ENCODE results near the gene NDUFAB1.
"Not testable (repeated sequence)": the region's sequence is repeated elsewhere in the genome, so short reads cannot be mapped to it uniquely, and the experiment has no call there.

NDUFAB1 gene

GRCh38 chr16:23595951-23596720, at the start of gene NDUFAB1:
Gene NDUFAB1, minus strand, starts transcription at chr16:23596316. Its CDS starts 26 bp downstream, at chr16:23596290.
- DNase-seq (ENCODE audit: low spot score) = peak; percentile 92

GRCh38 chr16:23642246-23642774, 46.2 kb upstream of the NDUFAB1 start:
- DNase-seq (ENCODE audit: low spot score) = no peak

- DNase-seq (ENCODE audit: low spot score) = peak; percentile 87
Measured at GRCh38 chr16:23640931-23641765, 45.0 kb upstream of the NDUFAB1 start, which contains the start of the genes DCTN5 and PALB2. Gene DCTN5, plus strand, starts transcription at chr16:23641466. Its CDS starts 77 bp downstream, at chr16:23641543. Gene PALB2, minus strand, starts transcription at chr16:23641310. Its CDS starts 153 bp downstream, at chr16:23641157.

GRCh38 chr16:23640615-23640930, 44.5 kb upstream of the NDUFAB1 start:
- DNase-seq (ENCODE audit: low spot score) = no peak

DNA sequence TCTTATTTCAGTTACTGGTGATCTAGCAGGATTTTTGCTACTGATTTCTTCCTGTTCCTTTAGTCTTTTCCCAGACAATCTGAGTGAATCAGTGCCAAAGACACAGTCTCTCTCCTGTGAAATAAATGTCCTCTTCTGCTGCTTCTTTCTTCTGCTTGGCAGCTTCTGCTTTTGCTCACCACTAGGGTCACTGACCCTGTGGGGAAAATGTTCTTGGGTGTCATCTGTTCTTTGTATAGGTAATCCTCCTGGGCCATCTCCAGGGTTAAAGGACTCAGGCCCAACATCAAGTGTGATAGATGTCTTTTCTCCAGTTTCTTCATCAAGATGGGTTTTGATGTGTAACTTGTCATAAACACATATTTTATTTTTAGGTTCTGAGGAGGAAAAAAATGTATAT, 39.8 kb upstream of the NDUFAB1 start:
- DNase-seq (ENCODE audit: low spot score) = no peak

DNA sequence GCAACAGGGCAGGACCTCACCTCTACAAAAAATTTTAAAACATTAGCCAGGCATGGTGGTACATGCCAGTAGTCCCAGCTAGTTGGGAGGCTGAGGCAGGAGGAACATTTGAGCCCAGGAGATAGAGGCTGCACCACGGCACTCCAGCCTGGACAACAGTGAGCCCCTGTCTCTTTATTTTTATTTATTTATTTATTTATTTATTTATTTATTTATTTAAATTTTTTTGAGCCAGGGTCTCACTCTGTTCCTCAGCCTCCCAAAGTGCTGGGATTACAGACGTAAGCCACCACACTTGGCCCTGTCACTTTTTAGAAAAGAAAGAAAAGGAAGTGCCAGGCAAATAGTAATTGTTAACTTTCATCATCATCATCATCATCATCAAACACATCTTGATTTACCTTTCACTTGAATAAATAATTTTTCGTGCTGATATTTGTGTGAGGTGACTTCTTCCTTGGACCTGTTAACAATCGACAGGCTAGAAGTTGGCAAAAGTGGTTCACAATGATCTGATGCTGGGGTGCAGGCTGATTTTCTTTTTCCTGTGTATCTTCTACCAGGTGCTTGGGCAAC, 38.4 kb upstream of the NDUFAB1 start:
- DNase-seq (ENCODE audit: low spot score) = no peak

DNA sequence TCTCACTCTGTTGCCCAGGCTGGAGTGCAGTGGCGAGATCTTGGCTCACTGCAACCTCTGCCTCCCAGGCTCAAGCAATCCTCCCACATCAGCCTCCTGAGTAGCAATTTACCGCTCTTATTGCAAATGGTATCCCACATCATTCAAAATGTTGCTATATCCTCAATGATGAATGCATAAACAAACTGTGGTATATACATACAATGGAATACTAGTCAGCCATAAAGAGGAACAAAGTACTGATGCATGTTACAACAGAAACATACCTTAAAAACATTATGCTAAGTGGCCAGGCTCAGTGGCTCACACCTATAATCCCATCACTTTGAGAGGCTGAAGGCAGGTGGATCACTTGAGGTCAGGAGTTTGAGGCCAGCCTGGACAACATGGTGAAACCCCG, 35.8 kb upstream of the NDUFAB1 start:
- DNase-seq (ENCODE audit: low spot score) = not testable (repeated sequence)

DNA sequence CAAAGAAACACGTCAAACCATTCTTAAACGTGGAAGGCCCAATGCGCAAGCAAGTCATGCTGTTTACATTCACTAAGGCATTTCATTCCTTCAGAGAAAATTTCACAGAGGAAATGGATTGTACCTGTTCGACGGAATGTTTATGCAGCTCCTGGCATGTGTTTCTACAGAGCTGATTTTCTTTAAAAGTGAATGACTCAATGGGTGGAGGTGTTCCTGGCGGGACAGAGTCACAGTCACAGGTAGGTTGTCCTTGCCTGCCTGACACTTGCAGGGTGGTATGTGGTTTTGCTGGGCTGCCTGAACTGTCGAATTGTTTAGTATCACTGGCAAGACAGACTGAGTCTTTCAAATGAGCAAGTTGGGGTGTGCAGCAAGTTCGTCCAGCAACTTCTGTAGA, 33.4 kb upstream of the NDUFAB1 start:
- DNase-seq (ENCODE audit: low spot score) = no peak

DNA sequence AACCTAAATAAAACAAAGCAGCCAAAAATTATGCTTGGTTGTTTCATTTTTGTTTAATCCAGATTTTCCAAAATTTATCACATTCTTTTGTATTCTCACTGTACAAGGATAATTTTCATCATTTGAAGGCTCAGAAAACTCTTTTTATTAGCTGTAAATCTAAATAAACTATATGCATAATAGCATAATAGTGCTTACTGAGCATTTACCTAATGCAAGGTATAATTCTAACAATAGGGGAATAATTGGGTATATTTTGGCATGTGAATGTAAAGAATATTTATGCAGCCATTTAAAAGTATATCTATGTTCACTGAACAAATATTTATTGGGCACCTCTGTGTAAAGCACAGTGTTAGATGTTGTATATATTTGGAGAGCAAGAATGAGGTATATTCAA, 28.0 kb upstream of the NDUFAB1 start:
- DNase-seq (ENCODE audit: low spot score) = no peak

DNA sequence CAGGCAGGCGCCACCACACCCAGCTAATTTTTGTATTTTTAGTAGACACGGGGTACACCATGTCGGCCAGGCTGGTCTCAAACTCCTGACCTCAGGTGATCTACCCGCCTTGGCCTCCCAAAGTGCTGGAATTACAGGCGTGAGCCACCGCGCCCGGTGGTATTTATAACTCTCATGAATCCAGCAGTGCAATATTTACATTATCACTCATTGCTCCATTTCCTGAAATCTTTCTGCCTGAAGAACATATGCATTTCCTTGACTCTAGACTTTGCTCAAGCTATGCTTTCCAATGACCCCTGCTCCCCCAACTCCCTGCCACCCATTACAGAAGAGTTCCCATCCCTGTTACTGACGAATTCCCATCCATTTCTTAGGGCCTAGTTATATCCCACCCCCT, 19.7 kb upstream of the NDUFAB1 start:
- DNase-seq (ENCODE audit: low spot score) = no peak

DNA sequence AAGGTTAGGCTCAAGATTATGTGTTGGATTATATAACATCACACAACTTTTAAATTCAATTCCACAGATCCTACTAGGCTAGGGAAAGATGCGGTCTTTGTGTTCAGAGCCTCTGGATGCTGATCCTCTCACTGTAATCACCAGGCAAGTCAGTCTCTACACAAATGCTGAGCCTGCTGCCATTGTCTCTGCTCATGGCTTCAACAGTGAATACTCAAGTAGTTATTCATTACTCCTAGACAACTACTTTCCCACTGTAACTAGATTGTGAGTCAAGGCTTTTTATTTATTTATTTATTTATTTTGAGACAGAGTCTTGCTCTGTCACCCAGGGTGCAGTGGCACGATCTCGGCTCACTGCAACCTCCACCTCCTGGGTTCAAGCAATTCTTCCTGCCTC, 15.8 kb upstream of the NDUFAB1 start:
- DNase-seq (ENCODE audit: low spot score) = no peak

DNA sequence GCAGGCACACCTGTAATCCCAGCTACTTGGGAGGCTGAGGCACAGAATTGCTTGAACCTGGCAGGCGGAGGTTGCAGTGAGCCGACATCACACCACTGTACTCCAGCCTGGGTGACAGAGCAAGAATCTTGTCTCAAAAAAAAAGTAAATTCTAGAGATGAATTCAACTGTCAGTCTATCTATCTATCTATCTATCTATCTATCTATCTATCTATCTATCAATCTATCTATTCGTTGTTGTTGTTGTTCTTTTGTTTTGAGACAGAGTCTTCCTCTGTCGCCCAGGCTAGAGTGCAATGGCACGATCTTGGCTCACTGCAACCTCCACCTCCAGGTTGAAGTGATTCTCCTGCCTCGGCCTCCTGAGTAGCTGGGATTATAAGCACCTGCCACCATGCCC, 14.8 kb upstream of the NDUFAB1 start:
- not testable (repeated sequence) for DNase-seq (ENCODE audit: low spot score)

GRCh38 chr16:23609929-23610328, 13.8 kb upstream of the NDUFAB1 start:
- DNase-seq (ENCODE audit: low spot score) = no peak

DNA sequence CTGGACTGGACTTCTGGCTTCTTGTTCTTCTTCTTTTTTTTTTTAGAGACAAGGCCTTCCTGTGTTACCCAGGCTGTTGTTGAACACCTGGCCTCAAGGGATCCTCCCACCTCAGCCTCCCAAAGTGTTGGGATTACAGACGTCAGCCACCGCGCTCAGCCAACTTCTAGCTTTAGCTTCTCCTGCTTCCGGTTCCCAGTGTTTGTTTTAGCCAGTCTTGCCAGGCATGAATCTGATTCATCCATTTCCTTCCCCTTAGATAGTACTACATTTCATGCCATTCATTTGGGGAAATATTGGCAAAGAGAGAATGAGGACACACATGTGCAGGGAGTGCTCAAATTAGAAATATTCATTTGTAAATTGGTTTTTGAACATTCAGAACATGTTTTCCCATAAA, 12.1 kb upstream of the NDUFAB1 start:
- no peak for DNase-seq (ENCODE audit: low spot score)

- no peak for DNase-seq (ENCODE audit: low spot score)
Measured at GRCh38 chr16:23607726-23608125, 11.6 kb upstream of the NDUFAB1 start.

GRCh38 chr16:23597003-23597756, 1.1 kb upstream of the NDUFAB1 start:
- DNase-seq (ENCODE audit: low spot score) = peak; percentile 25

DNA sequence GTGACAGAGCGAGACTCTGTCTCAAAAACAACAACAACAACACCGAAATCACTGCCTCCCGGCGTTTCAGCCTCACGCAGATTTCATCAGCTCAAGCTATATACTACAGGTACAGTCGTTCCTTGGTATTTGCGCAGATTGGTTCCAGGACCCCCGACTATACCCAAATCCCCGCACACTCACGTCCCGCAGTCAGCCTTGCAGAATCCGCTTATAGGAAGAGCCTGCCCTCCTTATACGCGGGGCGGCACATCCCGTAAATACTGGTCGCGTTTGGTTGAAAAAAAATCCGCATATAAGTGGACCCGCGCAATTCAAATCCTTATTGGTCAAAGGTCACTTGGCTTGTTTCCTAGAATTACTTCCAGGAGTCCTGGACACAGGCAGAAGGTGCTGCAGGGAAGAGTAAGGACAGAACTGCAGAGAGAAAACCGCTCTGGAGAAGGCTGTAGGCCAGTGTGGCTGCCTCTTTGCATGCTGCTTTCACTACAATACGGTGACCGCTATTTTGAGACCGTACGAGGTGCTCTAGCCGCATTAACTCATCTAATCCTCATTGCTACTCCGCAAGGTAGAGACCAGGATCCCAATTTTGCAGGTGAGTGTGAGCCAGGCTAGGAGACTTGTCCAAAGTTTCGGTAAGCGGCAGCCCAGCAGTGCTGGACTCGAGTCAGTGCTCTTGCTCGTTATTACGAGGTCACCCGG, 718 bp downstream of the NDUFAB1 start:
- DNase-seq (ENCODE audit: low spot score) = no peak

DNA sequence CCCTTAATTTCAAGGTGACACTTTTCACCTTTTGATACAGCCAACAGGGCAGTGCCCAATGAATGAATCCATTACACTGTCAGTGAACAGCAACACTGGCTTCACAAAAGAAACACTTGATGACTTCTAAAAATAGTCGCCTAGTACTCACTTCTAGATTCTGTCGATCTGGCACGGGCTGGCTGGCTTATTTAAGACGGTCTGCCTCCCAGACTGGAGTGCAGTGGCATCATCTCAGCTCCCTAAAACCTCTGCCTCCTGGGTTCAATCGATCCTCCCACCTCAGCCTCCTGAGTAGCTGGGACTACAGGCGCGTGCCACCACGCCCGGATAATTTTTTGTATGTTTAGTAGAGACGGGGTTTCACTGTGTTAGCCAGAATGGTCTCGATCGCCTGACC, 1.9 kb downstream of the NDUFAB1 start:
- no peak for DNase-seq (ENCODE audit: low spot score)

DNA sequence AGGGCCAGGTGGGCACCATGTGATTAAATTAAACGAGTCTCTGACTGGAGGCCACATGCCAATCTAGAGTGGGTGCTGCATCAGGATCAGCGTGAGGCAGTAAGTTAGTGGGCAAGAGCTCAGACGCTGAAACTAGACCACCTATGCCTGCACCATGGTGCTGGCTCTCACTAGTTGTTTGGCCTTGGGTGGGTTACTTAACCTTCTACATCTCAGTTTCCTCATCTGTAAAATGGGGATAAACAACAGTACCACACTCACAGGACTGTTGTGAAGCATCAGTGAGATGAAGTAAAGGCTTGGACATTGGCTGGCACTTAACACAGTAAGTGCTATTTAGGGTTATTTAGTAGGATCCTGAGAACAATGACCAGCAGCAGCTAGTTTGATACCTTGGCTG, 5.9 kb downstream of the NDUFAB1 start:
- DNase-seq (ENCODE audit: low spot score) = no peak

DNA sequence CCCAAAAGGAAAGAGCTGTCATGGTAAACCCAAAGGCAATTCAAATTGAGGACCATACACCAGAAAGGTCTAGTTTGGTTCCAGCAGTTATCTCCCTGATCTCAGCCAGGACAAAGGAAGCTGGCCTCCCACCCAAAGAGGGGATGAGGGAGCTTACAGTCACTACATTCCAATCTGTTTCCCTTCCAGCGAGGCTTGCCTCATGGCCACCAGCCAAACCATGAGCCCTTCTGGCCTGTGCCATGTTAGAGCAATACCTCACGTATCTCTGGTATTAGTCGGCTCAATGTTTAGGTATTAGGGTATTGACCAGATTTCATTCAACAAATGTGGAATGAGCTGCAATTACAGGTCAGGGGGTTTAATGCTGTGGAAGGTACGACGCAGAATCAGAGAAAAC, 8.4 kb downstream of the NDUFAB1 start:
- no peak for DNase-seq (ENCODE audit: low spot score)

All from CD4-positive, alpha-beta T cell treated with Interleukin-15 for 4 hours (primary cell).